ES-I3 (cell line): ENCODE results near the gene ECHDC1.

Experiments used
- H3K36me3 ChIP-seq: 2 replicates; pipeline ENCODE4 v1.6.1; 2013; ENCODE audit warnings: mild to moderate bottlenecking, low read length, control low read depth, moderate library complexity; ENCODE audit not compliant: insufficient read depth
- H3K4me1 ChIP-seq: 2 replicates; pipeline ENCODE4 v1.6.1; 2013; ENCODE audit warnings: mild to moderate bottlenecking, control low read depth, low read length; ENCODE audit not compliant: insufficient read depth
- H3K9ac ChIP-seq: 2 replicates; pipeline ENCODE4 v1.6.1; 2013; ENCODE audit warnings: low read depth, mild to moderate bottlenecking, low read length, moderate library complexity
- H3K9me3 ChIP-seq: 2 replicates; pipeline ENCODE4 v1.6.1; 2013; ENCODE audit warnings: mild to moderate bottlenecking, low read length, moderate library complexity; ENCODE audit not compliant: control insufficient read depth, insufficient read depth

The ECHDC1 gene

DNA sequence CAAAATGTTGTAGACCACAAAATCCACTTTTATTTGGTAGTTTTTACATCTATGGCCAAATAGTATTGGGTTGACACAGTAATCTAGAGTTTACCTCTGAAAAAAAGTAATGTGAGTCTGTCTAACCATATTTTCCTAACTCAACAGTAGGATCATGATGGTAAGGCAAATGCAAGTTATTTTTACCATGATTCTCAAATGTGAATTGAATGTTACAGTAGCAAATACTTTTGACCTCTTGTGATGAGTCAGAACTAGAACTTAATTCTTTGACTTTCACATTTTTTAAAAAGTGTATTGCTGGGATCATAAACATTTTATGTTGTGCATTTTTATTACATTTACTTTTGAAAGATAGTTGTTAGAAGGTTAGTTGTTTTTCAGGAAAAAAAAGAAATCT is 54.7 kb downstream of the ECHDC1 start:
- Histone ChIP-seq H3K4me1 (peaks cover 13% of the 10 kb centered on the region), H3K9ac (no peak overlapping the region), H3K36me3 (peaks cover 10% of the 10 kb centered on the region), H3K9me3 (no peaks in the 10 kb centered on the region)

DNA sequence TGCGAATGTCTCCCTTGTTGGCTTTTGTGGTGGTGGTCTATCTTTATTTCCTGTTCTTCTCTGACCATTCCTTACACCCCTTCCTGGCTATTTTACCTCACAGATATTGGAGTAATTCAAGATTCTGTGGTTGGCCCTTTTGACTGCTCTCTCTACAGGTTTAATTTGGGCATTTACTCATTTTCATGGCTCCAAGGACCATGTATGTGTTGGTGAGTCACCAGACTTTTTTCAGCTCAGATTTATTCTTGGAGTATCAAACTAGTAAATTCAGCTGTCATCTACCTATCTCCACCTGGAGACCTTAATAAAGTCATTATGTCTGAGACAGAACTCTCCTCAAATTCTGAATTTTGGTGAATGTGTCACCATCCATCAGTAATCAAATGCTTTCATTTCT is 61.2 kb downstream of the ECHDC1 start:
- Histone ChIP-seq H3K4me1 (no peaks in the 10 kb centered on the region), H3K36me3 (peaks cover 7% of the 10 kb centered on the region), H3K9ac (no peak overlapping the region), H3K9me3 (no peaks in the 10 kb centered on the region)

DNA sequence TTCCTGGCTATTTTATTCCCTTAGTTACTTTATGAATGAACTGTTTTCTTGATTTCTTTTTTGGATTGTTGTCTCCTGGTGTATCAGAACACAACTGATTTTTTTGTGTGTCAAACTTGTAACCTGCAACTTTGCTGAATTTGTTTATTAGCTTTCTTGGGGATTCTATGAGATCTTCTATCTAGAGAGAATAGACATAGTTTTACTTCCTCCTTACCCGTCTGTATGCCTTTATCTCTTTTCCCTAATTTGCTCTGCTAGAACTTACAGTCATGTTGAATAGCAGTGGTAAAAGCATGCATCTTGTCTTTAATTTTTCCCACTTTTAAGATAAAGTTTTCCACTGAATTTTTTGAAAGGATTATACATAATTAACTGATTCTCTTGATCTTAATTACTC is 63.6 kb downstream of the ECHDC1 start:
- Histone ChIP-seq H3K9ac (no peak overlapping the region), H3K9me3 (no peaks in the 10 kb centered on the region), H3K4me1 (no peaks in the 10 kb centered on the region), H3K36me3 (no peaks in the 10 kb centered on the region; the same call in 1 of the 2 replicates)

DNA sequence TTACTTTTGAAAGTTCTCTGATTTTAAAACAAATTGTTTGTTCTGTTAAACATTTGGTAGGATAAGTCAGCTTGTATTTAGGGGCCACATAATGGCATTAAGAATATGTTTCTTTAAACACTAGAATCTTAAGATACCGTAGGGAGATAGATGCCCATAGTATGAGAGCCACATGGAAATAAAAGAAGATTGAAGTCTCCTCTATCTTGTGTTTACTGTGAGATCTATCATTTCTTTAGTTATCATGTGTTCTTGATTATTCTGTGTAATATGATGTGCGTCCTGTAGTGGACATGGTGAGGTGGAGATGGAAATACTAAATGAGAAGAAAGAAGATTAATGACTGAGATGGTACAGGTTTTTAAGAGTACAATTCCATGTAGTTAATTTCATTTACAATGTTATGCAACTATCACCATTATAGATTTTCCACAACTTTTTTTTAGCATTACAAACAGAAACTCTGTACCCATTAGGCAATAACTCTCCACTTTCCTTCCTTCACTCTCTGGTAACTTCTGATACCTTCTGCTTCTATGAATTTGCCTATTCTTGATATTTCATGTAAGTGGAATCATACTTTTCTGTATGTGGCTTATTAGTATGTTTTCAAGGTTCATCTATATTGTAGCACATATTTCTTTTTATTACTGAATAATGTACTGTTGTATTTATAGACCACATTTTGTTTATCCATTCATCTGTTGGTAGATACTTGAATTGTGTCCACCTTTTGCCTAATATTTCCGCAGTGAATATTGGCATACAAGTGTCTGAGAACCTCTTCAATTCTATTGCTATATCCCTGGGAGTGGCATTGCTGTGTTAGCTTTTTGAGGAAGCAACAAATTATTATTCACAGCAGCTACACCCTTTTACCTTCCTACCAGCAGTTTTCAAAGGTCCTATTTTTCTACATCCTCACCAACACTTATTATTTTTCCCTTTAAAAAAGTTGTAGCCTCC is 65.2 kb downstream of the ECHDC1 start:
- Histone ChIP-seq H3K9ac (no peak overlapping the region), H3K4me1 (no peaks in the 10 kb centered on the region), H3K9me3 (no peaks in the 10 kb centered on the region), H3K36me3 (no peaks in the 10 kb centered on the region; the same call in 1 of the 2 replicates)

DNA sequence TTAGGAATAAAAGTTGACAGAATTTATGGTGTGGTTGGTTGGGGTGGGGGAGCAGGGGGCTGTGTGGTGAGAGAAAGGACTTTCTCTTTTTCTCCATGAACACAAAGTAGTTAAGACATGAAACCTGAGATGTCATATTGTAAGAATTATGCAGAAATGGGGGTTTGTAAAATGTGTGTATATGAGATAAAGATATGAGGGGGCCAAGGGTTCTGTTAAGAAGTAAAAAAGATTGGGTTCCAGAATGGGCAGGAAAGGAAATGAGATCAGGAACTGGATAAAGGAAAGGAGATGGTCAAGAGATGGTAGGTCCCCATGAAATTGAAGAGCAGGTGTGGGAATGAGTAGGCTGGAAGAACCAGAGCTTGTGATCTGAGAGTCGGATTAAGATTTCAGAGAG is 67.1 kb downstream of the ECHDC1 start:
- H3K9me3 ChIP-seq, result no peaks in the 10 kb centered on the region
- H3K36me3 ChIP-seq, result no peaks in the 10 kb centered on the region; the same call in 1 of the 2 replicates
- H3K9ac ChIP-seq, result no peak overlapping the region
- no peaks in the 10 kb centered on the region for H3K4me1 ChIP-seq

DNA sequence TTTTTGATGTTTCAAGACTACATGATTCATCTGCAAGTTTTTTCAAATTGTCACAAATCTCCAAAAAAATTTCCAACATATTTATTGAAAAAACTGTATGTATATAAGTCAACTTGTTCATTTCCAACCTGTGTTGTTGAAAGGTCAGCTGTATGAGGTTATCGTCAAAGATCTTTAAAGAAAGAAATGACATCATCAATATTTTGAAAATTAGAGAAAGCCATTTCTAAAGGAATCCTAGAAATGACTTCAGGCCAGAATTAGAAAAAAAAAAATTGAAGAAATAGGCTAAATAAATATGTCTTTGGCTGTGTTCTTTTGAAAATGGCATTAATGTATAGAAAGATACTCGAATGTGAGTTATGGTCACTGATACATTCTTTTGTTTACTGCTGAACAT is 69.9 kb downstream of the ECHDC1 start:
- Histone ChIP-seq H3K36me3 (no peaks in the 10 kb centered on the region), H3K9me3 (no peaks in the 10 kb centered on the region), H3K4me1 (no peaks in the 10 kb centered on the region), H3K9ac (no peak overlapping the region)

DNA sequence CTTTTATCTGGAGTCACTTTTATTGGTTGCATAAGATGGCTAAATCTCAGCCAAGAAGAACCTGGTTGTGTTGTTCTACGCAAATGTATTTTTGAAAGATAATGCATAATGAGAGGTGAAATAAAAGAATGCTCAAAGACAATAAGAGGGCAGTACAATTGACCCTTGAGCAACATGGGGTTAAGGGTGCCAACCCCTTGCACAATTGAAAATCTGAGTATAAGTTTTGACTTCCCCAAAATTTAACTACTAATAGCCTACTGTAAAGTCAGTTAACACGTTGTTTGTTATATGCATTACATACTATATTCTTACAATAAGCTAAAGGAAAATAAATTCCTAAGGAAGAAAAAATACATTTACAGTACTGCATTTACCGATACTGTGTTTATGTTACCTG is 70.8 kb downstream of the ECHDC1 start:
- H3K9me3 ChIP-seq, result no peaks in the 10 kb centered on the region
- no peaks in the 10 kb centered on the region for H3K4me1 ChIP-seq
- no peaks in the 10 kb centered on the region for H3K36me3 ChIP-seq
- no peak overlapping the region for H3K9ac ChIP-seq

DNA sequence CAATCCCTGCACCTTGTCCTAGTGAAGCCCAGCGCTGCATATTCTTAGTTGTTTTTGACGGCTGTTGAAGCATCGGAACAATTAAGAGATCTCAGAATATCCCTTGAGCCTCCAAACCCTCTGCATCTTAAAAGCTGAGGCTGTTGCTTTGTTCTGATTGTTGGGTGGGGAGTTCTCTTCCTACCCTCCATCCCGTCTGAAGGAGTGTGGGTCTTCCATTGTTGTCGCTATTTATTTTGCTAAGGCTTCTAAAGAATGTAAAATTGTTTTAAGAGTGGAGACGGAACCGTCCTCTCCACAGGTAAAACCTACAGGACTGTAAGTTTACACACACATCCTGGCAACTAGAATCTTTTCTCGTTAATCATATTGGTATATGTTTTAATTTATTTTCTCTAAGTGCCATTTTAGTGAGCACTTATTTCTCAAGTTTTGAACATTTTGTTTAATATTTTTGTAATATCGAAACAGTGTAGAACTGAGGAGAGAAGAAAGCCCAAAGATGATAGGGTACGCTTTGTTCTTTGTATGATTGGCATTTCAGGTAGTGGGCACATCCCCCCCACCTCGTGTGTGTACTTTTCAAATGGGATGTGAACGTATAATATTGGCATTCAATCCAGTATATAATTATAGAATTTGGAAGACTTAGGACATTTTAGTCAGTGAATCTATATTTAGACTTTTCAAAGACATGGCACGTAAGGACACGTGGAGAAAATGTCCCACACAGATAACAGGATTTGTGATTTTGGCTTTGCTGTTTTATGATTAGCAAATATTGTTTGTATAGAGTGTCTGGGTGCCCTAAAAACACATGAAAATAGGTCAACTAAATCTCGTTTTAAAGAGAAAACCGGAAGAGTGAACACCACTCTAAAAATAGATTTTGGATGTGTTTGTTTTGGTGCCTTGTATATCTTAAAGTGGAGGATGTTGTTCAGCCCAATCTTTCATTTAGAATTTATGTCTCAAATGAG is 75.5 kb downstream of the ECHDC1 start:
- Histone ChIP-seq H3K9ac (peak overlapping the region; percentile 99), H3K36me3 (no peaks in the 10 kb centered on the region), H3K4me1 (no peaks in the 10 kb centered on the region), H3K9me3 (no peaks in the 10 kb centered on the region)

DNA sequence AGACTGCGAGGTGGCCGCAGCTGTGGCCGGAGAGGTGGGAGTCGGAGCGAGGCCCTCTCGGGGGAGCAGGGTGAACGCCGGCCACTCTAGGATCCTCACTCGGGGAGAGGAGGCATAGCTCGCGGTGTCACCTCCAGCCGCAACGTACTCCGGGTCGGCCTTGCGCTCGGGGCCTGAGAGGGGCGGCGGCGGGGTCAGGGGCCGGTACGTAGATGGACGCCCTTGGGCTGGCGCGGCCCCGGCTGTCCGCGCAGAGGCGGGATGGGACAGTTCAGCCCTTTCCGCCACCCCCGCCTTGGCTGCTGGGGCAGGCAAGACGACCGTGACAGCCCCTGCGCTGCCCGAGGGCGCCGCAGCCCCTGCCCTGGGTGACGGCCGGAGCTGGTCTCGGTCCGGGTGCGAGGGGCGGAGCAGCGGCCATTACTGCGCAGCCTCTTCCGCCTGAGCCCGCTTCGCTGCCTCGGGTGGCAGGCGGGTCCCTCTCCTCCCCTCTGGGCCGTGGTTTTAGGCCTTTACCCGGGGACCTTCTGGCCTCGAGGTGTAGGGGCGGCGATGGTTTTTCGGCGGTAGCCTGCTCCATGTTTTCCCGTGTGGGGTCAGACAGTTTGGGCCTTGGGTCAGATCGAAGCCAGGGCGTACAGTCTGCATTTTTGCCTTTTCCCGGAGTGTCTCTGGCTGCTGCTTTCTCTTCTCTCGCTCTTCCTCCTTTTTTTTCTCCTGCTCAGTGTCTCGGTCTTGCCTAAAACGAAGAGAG is 76.3 kb downstream of the ECHDC1 start:
- H3K9me3 ChIP-seq, result no peaks in the 10 kb centered on the region
- peak overlapping the region; percentile 99 for H3K9ac ChIP-seq
- H3K36me3 ChIP-seq, result no peaks in the 10 kb centered on the region
- no peaks in the 10 kb centered on the region for H3K4me1 ChIP-seq

DNA sequence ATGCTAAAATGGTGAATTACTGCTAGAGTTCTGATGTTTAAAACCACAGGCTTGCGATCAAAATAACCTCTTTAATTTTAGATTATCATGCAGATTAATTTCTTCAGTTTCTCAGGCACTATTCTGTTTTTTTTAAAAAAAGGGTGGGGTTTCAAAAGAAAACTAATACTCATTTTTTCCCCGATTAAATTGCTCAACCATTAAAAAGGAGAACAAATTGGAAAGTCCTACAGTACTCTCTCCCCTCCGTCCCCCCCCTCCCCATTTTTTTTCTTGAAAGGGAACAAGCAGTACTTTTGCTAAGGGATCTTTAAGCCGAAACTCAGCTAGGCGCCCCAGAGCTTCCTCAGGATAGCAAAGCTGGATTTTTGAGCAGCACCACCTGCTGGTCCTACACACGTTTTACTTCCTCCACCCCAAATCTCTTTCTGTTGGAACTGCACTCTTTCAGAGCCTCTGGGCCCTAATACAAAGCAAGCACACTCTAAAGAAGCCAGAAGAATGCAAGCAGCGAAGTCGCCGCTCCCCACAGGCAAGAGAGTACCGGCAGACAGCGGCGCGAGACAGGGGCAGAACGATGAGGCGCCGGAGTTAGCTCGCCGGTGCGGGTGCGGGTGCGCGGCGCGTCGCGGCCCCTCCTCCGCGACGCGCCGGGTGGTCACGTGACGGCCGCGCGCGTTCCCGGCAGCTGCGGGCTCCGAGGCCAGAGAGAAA is 77.1 kb downstream of the ECHDC1 start, which contains the start of gene RNF146:
Gene RNF146, plus strand, starts transcription at position 687 of the 714 bp plus-strand sequence. CDS start 13,475 bp downstream, outside the sequence.
- no peaks in the 10 kb centered on the region for H3K36me3 ChIP-seq
- H3K4me1 ChIP-seq, result no peaks in the 10 kb centered on the region
- peak within 1 kb of the TSS; percentile 99 for H3K9ac ChIP-seq
- H3K9me3 ChIP-seq, result no peaks in the 10 kb centered on the region

DNA sequence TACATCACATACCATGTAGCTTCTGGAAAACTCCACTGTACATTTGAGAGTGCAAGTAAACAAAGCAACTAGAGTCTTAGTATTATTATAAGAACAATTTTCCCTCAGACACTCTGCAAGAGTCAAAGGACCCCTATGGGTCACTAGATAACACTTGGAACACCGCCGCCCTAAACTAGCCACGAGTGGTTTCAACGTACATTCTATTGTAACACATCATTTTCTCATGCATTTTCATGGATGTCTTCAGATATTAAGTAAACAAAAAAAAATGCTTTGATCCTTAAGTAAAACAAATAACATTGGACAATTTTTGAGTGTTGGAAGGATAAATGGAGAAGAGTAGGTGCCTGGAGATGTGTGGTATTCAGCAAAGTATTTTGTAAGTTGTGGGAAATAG is 79.9 kb downstream of the ECHDC1 start:
- Histone ChIP-seq H3K4me1 (no peaks in the 10 kb centered on the region), H3K9ac (no peak overlapping the region), H3K36me3 (no peaks in the 10 kb centered on the region), H3K9me3 (no peaks in the 10 kb centered on the region)

DNA sequence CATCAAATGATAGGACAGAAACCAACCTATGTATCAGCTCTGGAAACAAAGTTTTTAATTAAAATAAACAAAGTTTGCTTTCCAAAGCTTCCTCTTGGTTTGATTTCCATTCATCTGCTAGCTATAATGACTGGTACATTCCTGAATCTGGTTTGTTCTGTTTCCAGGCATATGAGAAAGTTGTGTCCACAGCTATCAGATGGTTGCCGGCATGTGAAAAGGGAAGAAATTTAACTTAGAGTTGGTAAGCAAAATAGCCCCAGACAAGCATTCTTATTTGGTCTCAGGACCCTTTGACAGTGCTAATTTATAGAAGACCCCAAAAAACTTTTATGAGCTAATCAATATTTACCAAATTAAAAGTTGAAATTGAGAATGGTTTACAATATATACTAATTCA is 80.5 kb downstream of the ECHDC1 start:
- no peak overlapping the region for H3K9ac ChIP-seq
- H3K36me3 ChIP-seq, result no peaks in the 10 kb centered on the region
- H3K9me3 ChIP-seq, result no peaks in the 10 kb centered on the region
- H3K4me1 ChIP-seq, result no peaks in the 10 kb centered on the region

DNA sequence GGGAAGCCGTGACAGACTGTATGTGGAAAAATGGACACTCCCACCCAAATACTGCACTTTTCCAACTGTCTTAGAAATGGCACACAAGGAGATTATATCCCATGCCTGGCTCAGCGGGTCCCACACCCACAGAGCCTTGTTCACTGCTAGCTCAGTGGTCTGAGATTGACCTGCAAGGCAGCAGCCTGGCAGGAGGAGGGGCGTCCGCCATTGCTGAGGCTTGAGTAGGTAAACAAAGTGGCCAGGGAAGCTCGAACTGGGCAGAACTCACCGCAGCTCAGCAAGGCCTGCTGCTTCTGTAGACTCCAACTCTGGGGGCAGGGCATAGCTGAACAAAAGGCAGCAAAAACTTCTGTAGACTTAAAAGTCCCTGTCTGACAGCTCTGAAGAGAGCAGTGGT is 88.1 kb downstream of the ECHDC1 start:
- Histone ChIP-seq H3K9me3 (no peaks in the 10 kb centered on the region), H3K36me3 (no peaks in the 10 kb centered on the region), H3K4me1 (no peaks in the 10 kb centered on the region), H3K9ac (no peak overlapping the region)
